HG02763 (cell line): ENCODE measurements around the gene NDRG4.

Experiments
- ATAC-seq: cut with Tn5 transposase; IDR thresholded peaks from one replicate; pipeline ENCODE4 v1.9.1; 2021; ENCODE audit warnings: mild to moderate bottlenecking, moderate library complexity; ENCODE audit not compliant: unreplicated experiment

The NDRG4 gene

DNA sequence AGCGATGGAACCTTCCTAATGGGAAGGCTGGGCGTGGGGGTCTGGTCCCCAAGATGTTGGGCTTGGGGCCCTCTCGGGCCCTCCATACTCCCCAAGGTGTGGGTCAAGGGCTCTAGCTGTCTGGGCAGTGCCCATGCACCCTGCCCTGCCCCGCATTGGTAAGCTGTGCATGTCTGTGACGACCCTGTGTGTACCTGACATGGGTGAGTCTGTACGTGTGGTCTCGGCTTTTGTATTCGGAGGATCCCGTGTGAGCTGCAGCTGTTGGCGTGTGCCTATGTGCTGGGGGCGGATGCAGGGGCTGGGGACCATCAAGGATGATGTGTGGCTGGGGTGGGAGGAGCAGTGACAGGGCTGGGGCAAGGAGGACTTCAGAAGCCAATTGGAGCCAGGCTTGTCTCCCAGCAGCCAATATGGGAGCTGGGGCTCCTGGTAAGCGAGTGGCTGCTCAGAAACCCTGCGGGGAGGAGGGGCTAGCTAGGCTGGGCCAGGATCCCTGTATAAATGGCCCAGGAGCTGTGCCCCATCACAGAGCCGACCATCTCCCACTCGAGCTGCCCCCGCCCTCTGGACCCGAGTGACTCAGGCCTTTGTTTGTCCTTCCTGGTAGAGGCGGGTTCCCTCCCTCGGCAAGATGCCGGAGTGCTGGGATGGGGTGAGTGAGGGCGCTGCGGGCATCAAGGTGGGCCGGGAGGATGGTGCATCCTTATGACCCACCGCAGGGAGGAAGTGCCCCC lies at the start of gene NDRG4:
Gene NDRG4 (plus strand): TSS at position 529 of the 737 bp plus-strand sequence. CDS start 106 bp downstream, at position 635.
- no peak for ATAC-seq

DNA sequence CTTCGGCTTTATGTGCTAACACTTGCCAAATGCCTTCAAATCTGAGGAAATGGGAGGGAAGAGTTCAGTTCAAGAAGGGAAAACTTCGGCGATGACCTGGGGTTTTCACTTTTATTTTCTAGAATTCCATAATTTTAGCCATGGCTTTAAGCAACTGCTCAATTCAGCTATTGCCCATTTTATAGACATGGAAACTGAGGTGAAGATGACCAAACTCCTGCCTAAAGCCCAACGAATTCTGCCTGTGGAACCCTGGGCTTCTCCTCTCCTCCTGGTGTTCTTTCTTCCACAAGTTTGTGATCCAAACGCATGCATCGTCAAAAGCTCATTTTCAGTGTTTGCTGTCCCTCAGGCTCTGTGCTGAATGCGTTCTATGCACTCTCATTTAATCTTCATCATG lies 49.4 kb upstream of the NDRG4 start:
- no peak for ATAC-seq

DNA sequence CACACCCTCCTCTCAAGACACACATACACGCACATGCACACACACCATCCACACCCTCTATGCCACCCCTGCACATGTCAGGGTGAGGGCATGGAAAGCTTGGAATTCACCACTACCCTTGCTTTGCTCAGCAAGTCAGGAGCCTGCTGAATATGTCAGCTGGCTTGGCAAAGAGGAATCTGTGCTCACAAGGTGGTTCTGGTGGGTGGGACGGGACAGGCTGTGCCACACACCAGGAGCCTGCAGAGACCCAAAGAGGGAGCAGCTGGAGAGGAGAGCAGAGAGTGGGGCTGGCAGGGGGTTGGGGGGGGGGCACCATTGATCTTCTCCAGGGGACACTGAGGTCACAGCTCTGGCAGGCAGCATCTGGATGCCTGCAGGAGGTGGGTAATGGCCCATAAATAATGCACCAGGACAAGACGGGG lies 48.7 kb upstream of the NDRG4 start:
- ATAC-seq, result no peak

DNA sequence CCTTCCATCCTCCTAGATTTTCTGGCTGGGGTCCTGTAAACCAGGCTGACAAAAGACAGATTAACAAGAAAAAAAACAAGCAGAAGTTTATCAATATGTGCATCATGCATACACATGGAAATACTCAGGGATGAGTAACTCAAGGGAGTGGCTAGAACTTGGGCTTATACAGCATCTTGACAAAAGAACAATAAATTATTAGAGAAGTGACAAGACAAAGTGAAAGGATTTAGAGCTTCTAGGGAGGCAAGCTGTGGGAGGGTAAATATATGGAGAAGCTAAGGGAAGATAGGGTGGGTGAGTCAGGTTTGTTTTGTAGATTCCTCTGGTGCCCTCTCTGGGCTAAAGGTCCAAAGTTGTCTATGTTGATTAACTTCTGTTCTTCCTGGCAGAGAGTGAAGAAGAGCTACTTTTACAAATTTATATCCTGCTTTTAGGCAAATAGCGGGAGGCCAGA lies 48.0 kb upstream of the NDRG4 start:
- ATAC-seq, result no peak

- no peak for ATAC-seq
Measured at GRCh38 chr16:58452640-58453039, 47.3 kb upstream of the NDRG4 start.

DNA sequence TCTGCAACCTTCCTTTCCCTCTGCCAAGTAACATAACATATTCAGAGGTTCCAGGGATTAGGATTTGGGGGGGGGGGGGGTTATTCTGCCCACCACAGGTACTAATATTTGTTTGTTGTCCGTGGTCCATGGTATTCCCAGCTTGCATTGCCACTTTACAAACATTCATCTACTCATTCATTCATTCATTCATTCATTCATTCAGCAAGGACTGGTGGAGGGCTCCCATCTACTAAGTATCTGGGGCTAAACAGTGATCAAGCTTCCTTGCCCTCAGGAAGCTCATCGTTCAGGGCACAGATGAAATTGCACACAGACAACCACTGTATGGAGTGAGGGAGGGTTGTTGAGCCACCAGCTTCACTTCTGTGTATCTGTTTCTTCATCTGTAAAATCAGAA lies 45.8 kb upstream of the NDRG4 start:
- no peak for ATAC-seq

- ATAC-seq, result no peak
Measured at GRCh38 chr16:58454856-58455255, 45.1 kb upstream of the NDRG4 start.

GRCh38 chr16:58455750-58456149 lies 44.2 kb upstream of the NDRG4 start:
- no peak for ATAC-seq

- ATAC-seq, result no peak
Measured at GRCh38 chr16:58456193-58456592, 43.8 kb upstream of the NDRG4 start.

GRCh38 chr16:58458606-58459343 lies 41.2 kb upstream of the NDRG4 start:
- ATAC-seq, result no peak

GRCh38 chr16:58459344-58460218 lies 40.4 kb upstream of the NDRG4 start:
- ATAC-seq, result no peak

- ATAC-seq, result no peak
Measured at GRCh38 chr16:58460219-58460610, 39.7 kb upstream of the NDRG4 start.

DNA sequence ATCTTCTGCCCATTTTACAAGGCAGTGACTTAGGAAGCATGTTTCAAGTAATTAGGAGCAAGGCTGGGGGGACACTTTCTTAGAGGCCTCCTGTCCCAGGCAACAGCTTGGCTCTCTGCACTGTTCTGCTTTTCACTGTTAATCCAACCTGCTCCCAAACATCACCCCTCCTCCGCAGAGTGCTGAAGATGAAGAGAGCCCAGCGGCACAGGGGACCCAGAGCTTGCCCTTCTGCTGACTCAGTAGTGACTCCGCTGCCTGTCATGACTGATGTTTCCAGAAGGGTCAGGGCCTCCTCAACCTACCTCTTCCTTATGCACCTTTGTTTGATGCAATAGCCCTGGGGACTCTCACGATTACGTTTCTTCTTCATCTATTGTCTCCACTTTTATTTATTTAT lies 38.9 kb upstream of the NDRG4 start:
- no peak for ATAC-seq

- ATAC-seq, result no peak
Measured at GRCh38 chr16:58461640-58462039, 38.3 kb upstream of the NDRG4 start.

DNA sequence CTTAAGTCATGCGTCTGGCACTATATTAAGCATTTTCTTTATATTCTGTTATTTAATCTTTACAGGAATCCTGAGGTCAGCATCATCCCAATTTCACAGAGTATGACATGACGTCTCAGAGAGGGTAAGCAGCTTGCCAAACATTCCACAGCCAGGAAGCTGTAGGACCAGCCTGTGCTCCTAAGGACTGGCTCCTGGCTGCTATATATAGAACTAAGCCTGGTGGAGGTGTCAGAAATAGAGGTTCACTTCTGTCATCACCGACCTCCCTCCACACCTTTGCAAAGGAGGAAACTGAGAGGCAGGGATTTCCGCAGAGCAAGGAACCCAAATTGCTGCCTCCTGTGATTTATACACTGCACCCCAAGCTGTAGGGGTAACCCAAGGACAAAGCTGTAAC lies 37.9 kb upstream of the NDRG4 start:
- ATAC-seq, result no peak

DNA sequence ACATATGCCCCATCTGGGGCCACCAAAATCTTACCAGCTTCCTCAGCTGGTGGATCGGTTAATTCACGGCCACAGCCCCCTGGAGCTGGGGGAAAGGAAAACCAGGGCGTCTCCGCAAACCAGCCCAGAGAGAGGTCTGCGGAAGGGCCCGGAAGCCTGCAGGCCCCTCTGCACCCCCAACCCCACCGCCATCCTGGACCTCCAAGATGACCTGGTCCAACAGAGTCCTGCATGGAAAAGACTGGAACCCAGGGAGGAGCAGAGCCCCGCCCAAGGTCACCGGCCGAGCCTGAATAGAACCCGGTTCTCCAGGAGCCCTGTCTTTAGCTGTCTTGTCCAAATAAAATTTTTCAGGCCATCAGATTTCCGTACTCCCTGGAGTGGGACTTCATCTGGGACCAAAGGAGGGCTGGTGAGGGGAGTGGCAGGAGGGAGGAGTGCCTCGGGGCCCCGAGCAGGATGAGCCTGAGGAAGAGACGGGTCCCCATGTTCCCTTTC lies 37.4 kb upstream of the NDRG4 start:
- ATAC-seq, result no peak

DNA sequence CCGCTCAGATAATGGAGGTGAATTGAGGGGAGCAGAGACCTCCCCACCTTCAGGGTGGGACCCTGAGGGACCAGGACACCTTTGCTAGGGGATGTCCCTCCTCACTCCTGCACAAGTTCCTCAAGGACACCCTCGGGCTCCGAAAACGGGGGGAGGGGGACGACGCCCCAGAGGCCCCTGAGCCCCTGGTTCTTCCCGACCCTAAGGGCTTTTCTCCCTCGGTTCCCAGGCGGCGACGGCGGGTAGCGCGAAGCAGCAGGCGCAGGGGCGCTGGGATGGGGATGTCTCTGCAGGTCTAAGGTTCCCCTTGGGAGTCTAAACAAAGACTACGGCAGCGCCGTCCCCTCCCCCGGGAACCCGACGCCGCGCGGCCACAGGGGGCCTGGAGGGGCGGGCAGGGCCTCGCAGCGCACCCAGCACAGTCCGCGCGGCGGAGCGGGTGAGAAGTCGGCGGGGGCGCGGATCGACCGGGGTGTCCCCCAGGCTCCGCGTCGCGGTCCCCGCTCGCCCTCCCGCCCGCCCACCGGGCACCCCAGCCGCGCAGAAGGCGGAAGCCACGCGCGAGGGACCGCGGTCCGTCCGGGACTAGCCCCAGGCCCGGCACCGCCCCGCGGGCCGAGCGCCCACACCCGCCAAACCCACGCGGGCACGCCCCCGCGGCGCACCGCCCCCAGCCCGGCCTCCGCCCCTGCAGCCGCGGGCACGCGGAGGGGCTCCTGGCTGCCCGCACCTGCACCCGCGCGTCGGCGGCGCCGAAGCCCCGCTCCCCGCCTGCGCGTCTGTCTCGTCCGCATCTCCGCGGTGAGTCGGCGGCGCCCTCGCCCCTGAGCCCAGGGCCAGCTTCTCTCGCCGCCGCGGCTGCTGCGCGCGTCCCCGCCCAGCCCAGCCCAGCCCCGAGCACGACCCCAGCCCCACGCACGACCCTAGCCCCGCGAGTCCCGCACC lies 36.7 kb upstream of the NDRG4 start:
- ATAC-seq, result no peak

DNA sequence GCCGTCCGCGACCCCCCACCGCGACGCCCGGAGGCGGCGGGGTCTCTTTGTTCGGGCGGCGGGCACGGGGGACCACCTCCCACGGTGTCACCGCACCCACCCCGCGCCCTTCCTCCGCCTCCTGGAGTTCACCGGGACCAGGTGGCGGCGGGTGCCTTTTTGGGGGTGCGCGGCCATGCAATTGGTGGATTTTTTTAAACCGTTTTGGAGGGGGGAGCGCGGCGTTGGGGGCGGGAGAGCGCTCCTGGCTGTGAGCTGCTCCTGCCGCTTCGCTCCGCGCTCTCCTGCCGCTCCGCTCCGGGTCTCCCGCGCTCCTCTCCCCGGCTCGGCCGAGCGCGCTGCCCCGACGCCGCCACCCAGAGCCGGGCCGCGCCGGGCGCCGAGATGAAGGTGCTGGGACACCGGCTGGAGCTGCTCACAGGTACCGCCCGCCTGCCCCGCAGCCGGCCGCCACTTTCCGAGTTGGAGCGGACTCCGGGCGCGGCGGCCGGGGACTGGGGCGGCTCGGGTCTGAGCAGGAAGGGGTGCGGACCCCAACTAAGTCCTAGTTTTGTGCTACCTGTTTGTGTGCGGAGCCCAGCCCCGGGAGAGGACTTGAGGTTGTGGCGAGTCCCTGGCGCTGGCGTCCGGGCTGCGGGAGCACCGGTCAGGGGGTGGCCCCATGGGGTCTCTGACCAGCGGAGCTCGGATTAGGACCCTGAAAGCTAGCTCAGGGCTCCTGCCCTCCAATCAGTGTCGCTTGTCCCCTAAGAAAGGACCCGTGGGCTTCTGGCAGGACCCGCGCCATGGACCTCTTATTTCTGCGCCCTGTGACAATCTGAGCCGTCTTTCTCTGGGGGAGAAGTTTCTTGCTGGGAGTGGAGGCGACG lies 35.7 kb upstream of the NDRG4 start:
- ATAC-seq, result no peak
